Colonic mucosa (tissue), 4 donors: Measurements from ENCODE around the gene PDE2A. TPM values are rescaled to one million over a fixed set of nuclear protein-coding genes. Genes with fewer than 3 reads are reported as not detected.

ENCODE experiments used
- DNase-seq: peaks from one replicate; pipeline ENCODE4 v3.0.0-alpha.2; 2020
- H3K27ac ChIP-seq: fragments of 200-600 bp; one replicate; pipeline ENCODE4 v1.8.0; 2021
- H3K27me3 ChIP-seq: fragments of 200-600 bp; one replicate; pipeline ENCODE4 v1.8.0; 2021
- H3K36me3 ChIP-seq: fragments of 200-600 bp; one replicate; pipeline ENCODE4 v1.8.0; 2021
- H3K4me1 ChIP-seq: fragments of 200-600 bp; one replicate; pipeline ENCODE4 v1.8.0; 2021; ENCODE audit warnings: mild to moderate bottlenecking
- H3K4me3 ChIP-seq: fragments of 200-600 bp; one replicate; pipeline ENCODE4 v1.8.0; 2021
- H3K9ac ChIP-seq, 2 donors: one replicate each; pipeline ENCODE4 v1.7.0; 2013; ENCODE audit warnings: control low read depth in 2 of 2, low read depth in 2 of 2, low read length in 2 of 2
- H3K9me3 ChIP-seq: fragments of 200-600 bp; one replicate; pipeline ENCODE4 v1.8.0; 2021
- intact Hi-C: fragments of 100-400 bp; cut with DNase I; formaldehyde crosslinking; loops from one replicate; pipeline ENCODE4 v1.14.1; 2022
- total RNA-seq, 2 donors: library from RNA; stranded (reverse); fragmentation: NEBNext Ultra II Directional in 1 of 2; extraction: Animal tissue kit (Norgen Biotek cat#: 25700) in 1 of 2; gene quantifications; one replicate each; pipeline ENCODE4 v1.2.1, GENCODE V29; 2021
- TF ChIP-seq, protein P1 (sequence below): fragments of 200-600 bp; IDR thresholded peaks from one replicate; pipeline ENCODE4 v1.8.0; 2022; ENCODE audit warnings: antibody characterized with exemption, mild to moderate bottlenecking
- donor health status: healthy.
- donor health status: DM: no; HTN: no; CAD: no.
- donor health status: DM: no; HTN: no; CAD: no.

Gene PDE2A
- total RNA-seq, 2 donors from 2014 or later, result 5.6 to 8.9 TPM

DNA sequence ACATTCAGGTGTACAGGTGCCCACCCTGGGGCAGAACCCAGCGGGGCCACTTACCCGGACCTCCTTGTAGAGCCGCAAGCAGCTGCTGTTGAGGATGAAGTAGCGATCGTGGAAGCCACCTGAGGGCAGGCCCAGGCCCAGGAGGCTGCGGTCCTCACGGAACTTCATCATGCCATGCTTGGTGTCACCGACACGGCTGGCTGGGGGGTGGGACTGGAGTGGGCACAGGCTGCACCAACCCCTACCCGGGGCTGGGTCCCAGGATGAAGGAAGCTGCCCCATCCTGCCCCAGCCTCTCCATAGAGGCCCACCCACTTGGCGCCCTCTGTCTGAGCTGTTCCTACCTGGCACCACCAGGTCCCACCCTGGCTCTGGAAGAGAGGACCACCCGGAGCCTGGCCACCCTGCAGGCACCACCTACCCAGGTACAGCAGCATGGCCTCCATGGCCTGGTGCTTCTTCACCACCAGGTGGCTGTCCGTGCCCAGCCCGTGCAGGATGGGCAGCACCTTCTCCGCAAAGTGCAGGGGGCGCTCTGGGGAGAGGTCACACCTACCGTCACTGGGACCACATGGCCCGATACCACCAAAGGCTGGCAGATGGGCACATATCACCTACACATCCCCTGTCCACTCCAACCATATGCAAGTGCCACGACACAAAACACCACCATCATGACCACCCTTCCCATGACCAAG, 19.2 kb upstream of the PDE2A start:
- Histone ChIP-seq H3K9ac (no peak overlapping the region), H3K4me3 (no peak overlapping the region), H3K4me1 (no peaks in the 10 kb centered on the region), H3K27me3 (no peaks in the 10 kb centered on the region), H3K27ac (no peak overlapping the region), H3K9me3 (no peaks in the 10 kb centered on the region), H3K36me3 (peaks cover 37% of the 10 kb centered on the region)
- intact Hi-C loops, result no loop called here
- TF ChIP-seq, protein P1, sequence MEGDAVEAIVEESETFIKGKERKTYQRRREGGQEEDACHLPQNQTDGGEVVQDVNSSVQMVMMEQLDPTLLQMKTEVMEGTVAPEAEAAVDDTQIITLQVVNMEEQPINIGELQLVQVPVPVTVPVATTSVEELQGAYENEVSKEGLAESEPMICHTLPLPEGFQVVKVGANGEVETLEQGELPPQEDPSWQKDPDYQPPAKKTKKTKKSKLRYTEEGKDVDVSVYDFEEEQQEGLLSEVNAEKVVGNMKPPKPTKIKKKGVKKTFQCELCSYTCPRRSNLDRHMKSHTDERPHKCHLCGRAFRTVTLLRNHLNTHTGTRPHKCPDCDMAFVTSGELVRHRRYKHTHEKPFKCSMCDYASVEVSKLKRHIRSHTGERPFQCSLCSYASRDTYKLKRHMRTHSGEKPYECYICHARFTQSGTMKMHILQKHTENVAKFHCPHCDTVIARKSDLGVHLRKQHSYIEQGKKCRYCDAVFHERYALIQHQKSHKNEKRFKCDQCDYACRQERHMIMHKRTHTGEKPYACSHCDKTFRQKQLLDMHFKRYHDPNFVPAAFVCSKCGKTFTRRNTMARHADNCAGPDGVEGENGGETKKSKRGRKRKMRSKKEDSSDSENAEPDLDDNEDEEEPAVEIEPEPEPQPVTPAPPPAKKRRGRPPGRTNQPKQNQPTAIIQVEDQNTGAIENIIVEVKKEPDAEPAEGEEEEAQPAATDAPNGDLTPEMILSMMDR, result no peak
- no peak for DNase-seq

DNA sequence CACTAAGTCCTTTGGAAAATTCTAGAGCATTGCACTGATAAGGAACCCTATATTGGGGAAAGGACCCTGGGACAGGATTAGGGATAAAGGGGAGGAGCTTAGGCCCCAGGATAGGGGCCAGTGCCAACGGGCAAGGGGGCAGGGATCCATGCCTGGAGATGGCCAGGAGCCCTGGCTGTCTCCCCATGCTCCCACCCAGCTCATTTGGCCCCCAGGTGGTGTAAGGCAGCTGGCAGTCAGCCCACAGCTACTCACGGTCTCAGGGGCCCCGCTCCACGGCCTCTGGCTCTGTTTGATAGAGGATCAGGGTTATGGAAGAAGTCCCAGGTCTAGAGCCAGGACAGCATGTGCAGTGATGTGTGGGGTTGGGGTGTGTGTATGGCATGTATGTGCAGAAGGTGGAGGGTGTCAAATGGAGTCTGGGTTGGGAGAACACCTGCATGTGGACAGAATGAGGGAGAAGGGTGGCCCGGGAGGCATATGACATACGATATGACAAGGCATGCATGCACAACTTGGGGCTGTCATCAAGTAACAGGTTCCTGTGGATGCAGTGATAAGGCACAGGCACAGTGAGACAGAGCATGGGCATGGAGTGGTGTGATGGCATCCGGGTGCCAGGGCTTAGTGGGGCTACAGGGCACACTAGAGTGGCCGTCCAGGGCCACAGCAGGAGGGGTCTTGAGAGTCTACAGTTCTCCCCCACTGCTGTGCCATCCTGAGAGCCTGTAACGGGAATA, 18.4 kb upstream of the PDE2A start:
- no peak overlapping the region for H3K4me3 ChIP-seq
- DNase-seq, result no peak
- intact Hi-C loops, result no loop called here
- TF ChIP-seq, protein P1, result no peak
- H3K27me3 ChIP-seq, result no peaks in the 10 kb centered on the region
- peaks cover 37% of the 10 kb centered on the region for H3K36me3 ChIP-seq
- H3K9ac ChIP-seq, result no peak overlapping the region
- no peak overlapping the region for H3K27ac ChIP-seq
- no peaks in the 10 kb centered on the region for H3K9me3 ChIP-seq
- H3K4me1 ChIP-seq, result no peaks in the 10 kb centered on the region

DNA sequence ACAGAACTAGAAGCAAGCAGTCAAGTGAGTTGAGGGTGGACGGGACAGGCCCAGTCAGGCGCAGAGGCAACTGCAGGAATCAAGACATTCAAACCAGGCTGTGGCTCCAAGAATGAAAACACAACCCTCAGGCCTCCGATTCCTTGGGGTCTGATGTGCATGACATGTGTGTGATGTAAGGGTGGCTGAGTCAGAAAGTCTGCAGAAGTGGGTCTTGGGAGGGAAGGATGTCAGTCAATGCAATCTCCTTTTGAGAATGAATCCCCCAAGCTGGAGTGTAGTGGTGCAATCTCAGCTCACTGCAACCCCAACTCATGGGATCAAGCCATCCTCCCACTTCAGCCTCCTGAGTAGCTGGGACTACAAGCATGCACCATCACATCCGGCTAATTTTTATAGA, 15.9 kb upstream of the PDE2A start:
- no peak for DNase-seq
- intact Hi-C loops, result no loop called here
- peaks cover 26% of the 10 kb centered on the region for H3K36me3 ChIP-seq

DNA sequence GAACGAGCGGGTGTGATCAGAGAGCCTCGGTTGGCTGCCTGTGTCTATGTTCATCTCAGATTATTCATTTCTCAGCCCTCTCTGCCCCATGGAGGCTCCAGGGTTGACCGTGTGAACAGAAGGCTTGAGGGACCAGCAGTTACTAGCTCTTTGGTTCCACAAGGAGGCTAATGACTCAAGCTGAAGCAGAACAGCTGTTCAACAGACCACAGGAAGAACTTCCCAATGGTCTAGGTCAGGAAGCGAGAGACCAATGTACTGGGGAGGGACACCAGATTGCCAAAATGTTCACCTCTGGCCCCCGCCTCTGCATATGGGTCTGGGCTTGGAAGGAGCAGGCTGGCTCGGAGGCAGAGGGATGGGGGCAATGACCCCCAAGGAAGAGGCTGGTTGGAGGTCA, 14.7 kb upstream of the PDE2A start:
- no peak overlapping the region for H3K27ac ChIP-seq
- H3K4me1 ChIP-seq, result no peaks in the 10 kb centered on the region
- no peak for DNase-seq
- no peak overlapping the region for H3K4me3 ChIP-seq
- intact Hi-C loops, result loop anchor here (10.0 kb wide), 1 partner anchor 214 kb away; no protein-coding TSS in a partner anchor
- no peaks in the 10 kb centered on the region for H3K27me3 ChIP-seq
- no peak overlapping the region for H3K9ac ChIP-seq
- TF ChIP-seq, protein P1, result no peak
- no peaks in the 10 kb centered on the region for H3K9me3 ChIP-seq
- H3K36me3 ChIP-seq, result peaks cover 14% of the 10 kb centered on the region

More for the DNA sequence above, 15.9 kb upstream of the PDE2A start:
- no peaks in the 10 kb centered on the region for H3K4me1 ChIP-seq
- H3K9ac ChIP-seq, result no peak overlapping the region
- H3K27ac ChIP-seq, result no peak overlapping the region
- TF ChIP-seq, protein P1, result no peak
- H3K9me3 ChIP-seq, result no peaks in the 10 kb centered on the region
- H3K27me3 ChIP-seq, result no peaks in the 10 kb centered on the region
- no peak overlapping the region for H3K4me3 ChIP-seq

DNA sequence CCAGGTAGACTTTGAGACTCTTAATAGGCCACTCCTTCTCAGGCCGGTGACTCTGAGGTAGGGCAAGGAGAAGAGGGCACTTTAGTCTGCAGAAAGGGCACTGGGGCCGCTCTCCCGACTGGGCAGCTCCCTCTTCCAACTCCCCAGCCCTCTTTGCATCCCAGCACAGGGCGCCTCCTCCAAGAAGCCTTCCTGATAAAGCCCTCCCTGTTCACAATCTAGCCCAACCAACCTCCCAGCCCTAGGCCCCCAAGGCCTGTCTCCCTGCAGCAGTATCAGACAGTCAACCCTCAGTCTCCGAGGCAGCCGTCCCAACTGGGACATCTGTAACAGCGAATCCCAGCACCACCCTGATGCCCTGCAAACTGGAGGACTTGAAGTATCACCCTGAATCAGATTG, 14.3 kb upstream of the PDE2A start:
- Histone ChIP-seq H3K9me3 (no peaks in the 10 kb centered on the region), H3K36me3 (peaks cover 14% of the 10 kb centered on the region), H3K27me3 (no peaks in the 10 kb centered on the region), H3K4me1 (no peaks in the 10 kb centered on the region), H3K27ac (no peak overlapping the region), H3K9ac (no peak overlapping the region), H3K4me3 (no peak overlapping the region)
- DNase-seq, result no peak
- TF ChIP-seq, protein P1, result no peak
- intact Hi-C loops, result loop anchor here (10.0 kb wide), 1 partner anchor 214 kb away; no protein-coding TSS in a partner anchor
